ENCODE data around the gene ASTN1. TPM values are rescaled to one million over a fixed set of nuclear protein-coding genes. Genes with fewer than 3 reads are reported as not detected.

ASTN1 gene
- total RNA-seq, 1 donor from 2014 or later, result 7.7 TPM

GRCh38 chr1:176885341-176885740, 279.2 kb downstream of the ASTN1 start:
- Mint-ChIP-seq H3K9me3 (ENCODE audit: unreplicated experiment) (no peaks in the 10 kb centered on the region), H3K36me3 (ENCODE audit: unreplicated experiment) (no peaks in the 10 kb centered on the region), H3K27ac (ENCODE audit: unreplicated experiment) (no peak overlapping the region), H3K27me3 (ENCODE audit: unreplicated experiment) (peaks cover 2% of the 10 kb centered on the region), H3K4me3 (ENCODE audit: unreplicated experiment) (no peak overlapping the region), H3K4me1 (ENCODE audit: low read depth, unreplicated experiment) (no peaks in the 10 kb centered on the region)
- TF ChIP-seq, protein P1, sequence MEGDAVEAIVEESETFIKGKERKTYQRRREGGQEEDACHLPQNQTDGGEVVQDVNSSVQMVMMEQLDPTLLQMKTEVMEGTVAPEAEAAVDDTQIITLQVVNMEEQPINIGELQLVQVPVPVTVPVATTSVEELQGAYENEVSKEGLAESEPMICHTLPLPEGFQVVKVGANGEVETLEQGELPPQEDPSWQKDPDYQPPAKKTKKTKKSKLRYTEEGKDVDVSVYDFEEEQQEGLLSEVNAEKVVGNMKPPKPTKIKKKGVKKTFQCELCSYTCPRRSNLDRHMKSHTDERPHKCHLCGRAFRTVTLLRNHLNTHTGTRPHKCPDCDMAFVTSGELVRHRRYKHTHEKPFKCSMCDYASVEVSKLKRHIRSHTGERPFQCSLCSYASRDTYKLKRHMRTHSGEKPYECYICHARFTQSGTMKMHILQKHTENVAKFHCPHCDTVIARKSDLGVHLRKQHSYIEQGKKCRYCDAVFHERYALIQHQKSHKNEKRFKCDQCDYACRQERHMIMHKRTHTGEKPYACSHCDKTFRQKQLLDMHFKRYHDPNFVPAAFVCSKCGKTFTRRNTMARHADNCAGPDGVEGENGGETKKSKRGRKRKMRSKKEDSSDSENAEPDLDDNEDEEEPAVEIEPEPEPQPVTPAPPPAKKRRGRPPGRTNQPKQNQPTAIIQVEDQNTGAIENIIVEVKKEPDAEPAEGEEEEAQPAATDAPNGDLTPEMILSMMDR (IDR thresholded peaks at IDR 0.05; ENCODE audit: partially characterized antibody, unreplicated experiment), result no peak
- no peak for DNase-seq

DNA sequence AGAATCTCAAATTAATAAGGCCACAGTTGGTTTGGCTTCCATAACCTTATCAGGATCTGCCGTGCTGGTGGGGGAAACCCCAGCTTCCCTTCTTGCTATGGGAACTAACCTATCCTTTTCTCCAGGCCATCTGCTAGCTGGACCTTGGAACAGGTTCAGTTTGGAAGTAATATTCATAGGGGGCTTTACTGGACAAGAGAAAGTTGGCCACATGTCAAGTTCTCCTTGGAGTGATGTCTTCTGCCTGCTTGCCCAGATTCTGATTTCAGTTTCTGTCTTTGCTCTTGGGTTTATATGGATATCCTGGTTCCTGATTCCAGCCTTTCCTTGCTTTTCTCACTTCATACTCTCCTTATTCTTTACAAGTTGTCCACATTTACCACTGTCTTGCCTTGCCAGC, 279.6 kb downstream of the ASTN1 start:
- Mint-ChIP-seq H3K4me1 (ENCODE audit: low read depth, unreplicated experiment) (no peaks in the 10 kb centered on the region), H3K27ac (ENCODE audit: unreplicated experiment) (no peak overlapping the region), H3K36me3 (ENCODE audit: unreplicated experiment) (no peaks in the 10 kb centered on the region), H3K4me3 (ENCODE audit: unreplicated experiment) (no peak overlapping the region), H3K9me3 (ENCODE audit: unreplicated experiment) (no peaks in the 10 kb centered on the region), H3K27me3 (ENCODE audit: unreplicated experiment) (peaks cover 2% of the 10 kb centered on the region)
- DNase-seq, result no peak
- TF ChIP-seq, protein P1 (IDR thresholded peaks at IDR 0.05; ENCODE audit: partially characterized antibody, unreplicated experiment), result no peak

GRCh38 chr1:176884286-176884685, 280.2 kb downstream of the ASTN1 start:
- TF ChIP-seq, protein P1 (IDR thresholded peaks at IDR 0.05; ENCODE audit: partially characterized antibody, unreplicated experiment), result no peak
- Mint-ChIP-seq H3K9me3 (ENCODE audit: unreplicated experiment) (no peaks in the 10 kb centered on the region), H3K27ac (ENCODE audit: unreplicated experiment) (no peak overlapping the region), H3K4me3 (ENCODE audit: unreplicated experiment) (no peak overlapping the region), H3K4me1 (ENCODE audit: low read depth, unreplicated experiment) (no peaks in the 10 kb centered on the region), H3K27me3 (ENCODE audit: unreplicated experiment) (peaks cover 2% of the 10 kb centered on the region), H3K36me3 (ENCODE audit: unreplicated experiment) (no peaks in the 10 kb centered on the region)
- no peak for DNase-seq

DNA sequence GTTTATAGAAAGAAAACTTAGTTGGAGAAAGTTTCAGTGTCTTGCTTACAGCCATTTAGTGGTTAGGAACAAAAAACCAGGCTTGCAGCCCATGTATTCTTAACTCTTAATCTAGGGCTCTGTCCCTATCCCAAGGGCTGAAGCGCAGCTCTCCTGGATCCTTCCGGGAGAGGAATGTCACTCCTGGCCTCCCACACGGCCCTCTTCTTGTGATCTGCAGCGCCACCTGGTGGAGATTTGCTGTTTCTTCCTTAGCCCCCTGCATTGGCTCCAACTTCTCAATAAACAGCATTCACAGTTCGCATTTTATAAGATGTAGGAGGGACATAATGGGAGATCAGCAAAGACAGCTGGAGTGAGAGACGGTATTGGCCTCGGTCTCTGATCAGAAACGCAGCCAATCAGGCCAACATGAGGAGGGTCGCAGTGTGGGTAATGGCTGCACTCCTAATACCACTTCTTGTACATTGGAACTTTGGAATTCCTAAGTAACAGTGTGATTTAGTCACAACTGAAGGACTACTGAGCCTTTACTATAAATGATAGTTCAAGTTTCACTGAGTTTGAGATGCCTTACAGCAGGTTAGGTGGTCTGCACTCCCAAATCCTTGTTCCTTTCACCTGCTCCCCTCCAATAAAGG, 283.4 kb downstream of the ASTN1 start:
- H3K27ac Mint-ChIP-seq (ENCODE audit: unreplicated experiment), result no peak overlapping the region
- H3K27me3 Mint-ChIP-seq (ENCODE audit: unreplicated experiment), result peaks cover 2% of the 10 kb centered on the region
- peaks cover 2% of the 10 kb centered on the region for H3K9me3 Mint-ChIP-seq (ENCODE audit: unreplicated experiment)
- H3K4me1 Mint-ChIP-seq (ENCODE audit: low read depth, unreplicated experiment), result no peaks in the 10 kb centered on the region
- H3K36me3 Mint-ChIP-seq (ENCODE audit: unreplicated experiment), result no peaks in the 10 kb centered on the region
- TF ChIP-seq, protein P1 (IDR thresholded peaks at IDR 0.05; ENCODE audit: partially characterized antibody, unreplicated experiment), result peak; percentile 97
- H3K4me3 Mint-ChIP-seq (ENCODE audit: unreplicated experiment), result no peak overlapping the region
- DNase-seq, result peak; percentile 85

- Mint-ChIP-seq H3K27ac (ENCODE audit: unreplicated experiment) (no peak overlapping the region), H3K9me3 (ENCODE audit: unreplicated experiment) (peaks cover 2% of the 10 kb centered on the region), H3K4me3 (ENCODE audit: unreplicated experiment) (no peak overlapping the region), H3K4me1 (ENCODE audit: low read depth, unreplicated experiment) (no peaks in the 10 kb centered on the region), H3K27me3 (ENCODE audit: unreplicated experiment) (no peaks in the 10 kb centered on the region), H3K36me3 (ENCODE audit: unreplicated experiment) (no peaks in the 10 kb centered on the region)
- TF ChIP-seq, protein P1 (IDR thresholded peaks at IDR 0.05; ENCODE audit: partially characterized antibody, unreplicated experiment), result no peak
- no peak for DNase-seq
Observed at GRCh38 chr1:176879784-176880620, 284.5 kb downstream of the ASTN1 start.

Data from glutamatergic neuron (in vitro differentiated cells).